Panc1 (cell line): ENCODE measurements around the gene ZNF620. TPM values are rescaled to one million over a fixed set of nuclear protein-coding genes. Genes with fewer than 3 reads are reported as not detected.
"Not testable (repeated sequence)": the region's sequence is repeated elsewhere in the genome, so short reads cannot be mapped to it uniquely, and the experiment has no call there.

Experiments
- ATAC-seq: fragments of 200-7000 bp; cut with Tn5 transposase; 2 replicates; pipeline ENCODE4 v1.9.1; 2020; ENCODE audit warnings: mild to moderate bottlenecking, moderate library complexity
- BruUV-seq: library from RNA; stranded (reverse); fragments of 400-500 nt; replicated peaks from 2 replicates; lab custom pipeline; 2021; lab: Mats Ljungman, UMichigan
- CTCF ChIA-PET: fragments of 300-600 bp; sonication (Branson Sonifier 250); formaldehyde crosslinking; loops from one replicate; lab custom pipeline; 2022; ENCODE audit warnings: antibody characterized with exemption; lab: Charles Lee
- POLR2A ChIA-PET: fragments of 300-600 bp; sonication (Branson Sonifier 250); formaldehyde crosslinking; loops from one replicate; lab custom pipeline; 2022; ENCODE audit warnings: antibody characterized with exemption; lab: Charles Lee
- DNase-seq: peaks from one replicate; pipeline ENCODE4 v3.0.0-alpha.2; 2010; ENCODE audit warnings: low read depth, low spot score
- H3K27ac ChIP-seq: 2 replicates; pipeline ENCODE4 v1.5.1; 2011; ENCODE audit warnings: mild to moderate bottlenecking, low read length, inconsistent platforms
- H3K27me3 ChIP-seq: fragments of 200-500 bp; sonication (Bioruptor generic); 2 replicates; pipeline ENCODE4 v1.6.0; 2014; ENCODE audit warnings: low read length, inconsistent platforms; ENCODE audit not compliant: control insufficient read depth, insufficient read depth
- H3K36me3 ChIP-seq: fragments of 200-500 bp; sonication (Bioruptor generic); 2 replicates; pipeline ENCODE4 v1.5.1; 2014; ENCODE audit warnings: inconsistent platforms, mild to moderate bottlenecking, low read length, moderate library complexity; ENCODE audit not compliant: control insufficient read depth, insufficient read depth
- H3K4me1 ChIP-seq: 2 replicates; pipeline ENCODE4 v1.5.1; 2011; ENCODE audit warnings: inconsistent platforms, mild to moderate bottlenecking, low read length, moderate library complexity; ENCODE audit not compliant: control insufficient read depth, insufficient read depth
- H3K4me3 ChIP-seq, 2 experiments: 2 replicates each; pipeline ENCODE4 v1.5.1; 2011 to 2012; ENCODE audit warnings: low read depth in 2 of 2, low read length in 2 of 2, mild to moderate bottlenecking in 2 of 2, inconsistent platforms in 1 of 2, moderate library complexity in 1 of 2
- H3K9me3 ChIP-seq: fragments of 200-500 bp; sonication (Bioruptor generic); 2 replicates; pipeline ENCODE4 v1.5.1; 2014; ENCODE audit warnings: low read depth, mild to moderate bottlenecking, inconsistent platforms, low read length, moderate library complexity; ENCODE audit not compliant: control insufficient read depth, insufficient read depth
- POLR2AphosphoS5 ChIP-seq: IDR thresholded peaks from 2 replicates; pipeline ENCODE4 v1.6.1; 2012; ENCODE audit warnings: mild to moderate bottlenecking, low read depth, low read length, moderate library complexity
- SIN3A ChIP-seq: IDR thresholded peaks from 2 replicates; pipeline ENCODE4 v1.6.1; 2012; ENCODE audit warnings: low read depth, mild to moderate bottlenecking, low read length, moderate library complexity, borderline replicate concordance; ENCODE audit not compliant: insufficient read depth
- TCF7L2 ChIP-seq: IDR thresholded peaks from 2 replicates; pipeline ENCODE4 v1.6.1; 2011; ENCODE audit warnings: mild to moderate bottlenecking, low read depth, low read length, inconsistent platforms
- in situ Hi-C: cut with HindIII; loops from 2 replicates; pipeline ENCODE4 v1.10.0; 2016; ENCODE audit warnings: low sequenced_read_pairs, low pct_unique_long_range_greater_than_20kb
- intact Hi-C: fragments of 100-400 bp; cut with micrococcal nuclease; formaldehyde crosslinking; loops from one replicate; pipeline ENCODE4 v1.10.0; 2022; ENCODE audit not compliant: unreplicated experiment
- total RNA-seq: library from RNA; stranded (reverse); gene quantifications from one replicate; pipeline ENCODE4 v1.2.1, GENCODE V29; 2021; ENCODE audit not compliant: unreplicated experiment
- TF ChIP-seq, protein P1 (sequence below): fragments of 450-650 bp; IDR thresholded peaks from 2 replicates; pipeline ENCODE4 v1.5.1; 2017; ENCODE audit warnings: mild to moderate bottlenecking
- TF ChIP-seq, protein P2 (sequence below), 2 experiments: IDR thresholded peaks; 2 replicates each; pipeline ENCODE4 v1.6.1; 2011 to 2012; ENCODE audit warnings: low read depth in 2 of 2, control low read depth in 1 of 2, low read length in 1 of 2, mild to moderate bottlenecking in 1 of 2, moderate library complexity in 1 of 2; ENCODE audit not compliant: insufficient read depth in 1 of 2

ZNF620 gene
- total RNA-seq, 1 experiment from 2014 or later, result 1.3 TPM

DNA sequence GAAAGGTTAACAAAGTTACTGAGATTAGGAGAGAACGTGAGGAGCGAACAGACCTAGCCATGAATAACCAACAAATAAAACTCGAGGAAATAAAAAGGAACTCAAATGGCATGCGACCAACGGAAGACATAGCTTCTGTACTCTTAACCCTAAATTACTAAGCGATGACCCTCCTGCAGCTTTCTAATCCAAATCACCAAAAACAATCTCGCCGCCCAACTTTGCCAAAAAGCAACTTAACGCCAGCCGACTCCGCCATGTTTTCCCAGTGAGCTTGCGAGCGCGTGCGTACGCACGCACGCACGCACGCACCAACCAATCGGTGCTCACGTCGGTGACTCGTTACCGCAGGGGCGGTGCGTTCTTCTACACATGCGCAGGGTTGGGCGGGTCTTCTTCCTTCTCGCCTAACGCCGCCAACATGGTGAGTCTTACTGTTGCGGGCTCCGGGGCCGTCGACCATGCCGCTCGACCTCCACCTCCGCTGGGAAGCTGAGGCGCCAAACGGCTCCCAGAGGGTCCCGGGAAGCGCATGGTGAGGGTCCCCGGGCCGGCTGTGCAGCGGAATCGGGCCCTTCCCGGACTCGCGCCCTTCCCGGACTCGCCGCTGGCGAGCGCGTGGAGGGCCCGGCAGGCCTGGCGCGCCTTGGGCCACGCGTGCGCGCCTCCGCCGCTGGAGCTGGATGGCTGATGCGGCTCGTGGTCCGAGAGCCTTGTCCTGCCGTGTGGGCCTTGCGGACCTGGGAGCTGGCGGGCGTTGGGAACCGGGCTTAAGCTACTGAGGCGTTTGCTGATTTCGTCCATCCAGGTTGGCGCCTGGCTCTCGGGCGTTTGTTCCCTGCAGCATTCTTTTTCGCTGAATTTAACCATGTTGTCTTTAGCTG is 48.7 kb upstream of the ZNF620 start, which contains the start of gene RPL14:
Gene RPL14, plus strand, starts transcription at position 400 of the 884 bp plus-strand sequence. Its CDS starts 133 bp downstream, at position 533.
- ChIA-PET POLR2A (interaction anchor here (0.6 kb wide), 1 partner anchor 1333 kb away, joined by 4 read pairs; no protein-coding TSS in a partner anchor), CTCF (no interaction called here)
- Histone ChIP-seq H3K9me3 (no peaks in the 10 kb centered on the region), H3K4me3 (peak within 1 kb of the TSS; percentile 88 to 91), H3K36me3 (peaks cover 23% of the 10 kb centered on the region), H3K4me1 (peaks cover 17% of the 10 kb centered on the region), H3K27ac (peak within 1 kb of the TSS; percentile 89), H3K27me3 (no peaks in the 10 kb centered on the region)
- ATAC-seq, result peak; percentile 89
- in situ Hi-C loops, result no loop called here
- TF ChIP-seq POLR2AphosphoS5, result peak; percentile 97
- TF ChIP-seq, protein P1, sequence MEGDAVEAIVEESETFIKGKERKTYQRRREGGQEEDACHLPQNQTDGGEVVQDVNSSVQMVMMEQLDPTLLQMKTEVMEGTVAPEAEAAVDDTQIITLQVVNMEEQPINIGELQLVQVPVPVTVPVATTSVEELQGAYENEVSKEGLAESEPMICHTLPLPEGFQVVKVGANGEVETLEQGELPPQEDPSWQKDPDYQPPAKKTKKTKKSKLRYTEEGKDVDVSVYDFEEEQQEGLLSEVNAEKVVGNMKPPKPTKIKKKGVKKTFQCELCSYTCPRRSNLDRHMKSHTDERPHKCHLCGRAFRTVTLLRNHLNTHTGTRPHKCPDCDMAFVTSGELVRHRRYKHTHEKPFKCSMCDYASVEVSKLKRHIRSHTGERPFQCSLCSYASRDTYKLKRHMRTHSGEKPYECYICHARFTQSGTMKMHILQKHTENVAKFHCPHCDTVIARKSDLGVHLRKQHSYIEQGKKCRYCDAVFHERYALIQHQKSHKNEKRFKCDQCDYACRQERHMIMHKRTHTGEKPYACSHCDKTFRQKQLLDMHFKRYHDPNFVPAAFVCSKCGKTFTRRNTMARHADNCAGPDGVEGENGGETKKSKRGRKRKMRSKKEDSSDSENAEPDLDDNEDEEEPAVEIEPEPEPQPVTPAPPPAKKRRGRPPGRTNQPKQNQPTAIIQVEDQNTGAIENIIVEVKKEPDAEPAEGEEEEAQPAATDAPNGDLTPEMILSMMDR, result no peak
- TF ChIP-seq TCF7L2, result no peak
- TF ChIP-seq, protein P2, sequence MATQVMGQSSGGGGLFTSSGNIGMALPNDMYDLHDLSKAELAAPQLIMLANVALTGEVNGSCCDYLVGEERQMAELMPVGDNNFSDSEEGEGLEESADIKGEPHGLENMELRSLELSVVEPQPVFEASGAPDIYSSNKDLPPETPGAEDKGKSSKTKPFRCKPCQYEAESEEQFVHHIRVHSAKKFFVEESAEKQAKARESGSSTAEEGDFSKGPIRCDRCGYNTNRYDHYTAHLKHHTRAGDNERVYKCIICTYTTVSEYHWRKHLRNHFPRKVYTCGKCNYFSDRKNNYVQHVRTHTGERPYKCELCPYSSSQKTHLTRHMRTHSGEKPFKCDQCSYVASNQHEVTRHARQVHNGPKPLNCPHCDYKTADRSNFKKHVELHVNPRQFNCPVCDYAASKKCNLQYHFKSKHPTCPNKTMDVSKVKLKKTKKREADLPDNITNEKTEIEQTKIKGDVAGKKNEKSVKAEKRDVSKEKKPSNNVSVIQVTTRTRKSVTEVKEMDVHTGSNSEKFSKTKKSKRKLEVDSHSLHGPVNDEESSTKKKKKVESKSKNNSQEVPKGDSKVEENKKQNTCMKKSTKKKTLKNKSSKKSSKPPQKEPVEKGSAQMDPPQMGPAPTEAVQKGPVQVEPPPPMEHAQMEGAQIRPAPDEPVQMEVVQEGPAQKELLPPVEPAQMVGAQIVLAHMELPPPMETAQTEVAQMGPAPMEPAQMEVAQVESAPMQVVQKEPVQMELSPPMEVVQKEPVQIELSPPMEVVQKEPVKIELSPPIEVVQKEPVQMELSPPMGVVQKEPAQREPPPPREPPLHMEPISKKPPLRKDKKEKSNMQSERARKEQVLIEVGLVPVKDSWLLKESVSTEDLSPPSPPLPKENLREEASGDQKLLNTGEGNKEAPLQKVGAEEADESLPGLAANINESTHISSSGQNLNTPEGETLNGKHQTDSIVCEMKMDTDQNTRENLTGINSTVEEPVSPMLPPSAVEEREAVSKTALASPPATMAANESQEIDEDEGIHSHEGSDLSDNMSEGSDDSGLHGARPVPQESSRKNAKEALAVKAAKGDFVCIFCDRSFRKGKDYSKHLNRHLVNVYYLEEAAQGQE (IDR thresholded peaks at IDR 0.05; ENCODE audit: insufficient read depth in 1 of 2, low read depth in 2 of 2, low read length in 1 of 2), result no peak
- no peak for TF ChIP-seq SIN3A
- intact Hi-C loops, result no loop called here
- no TSS peak for BruUV-seq
- peak; percentile 72 for DNase-seq

GRCh38 chr3:40458473-40458872 is 47.4 kb upstream of the ZNF620 start:
- TF ChIP-seq SIN3A (no peak), POLR2AphosphoS5 (no peak), TCF7L2 (no peak)
- TF ChIP-seq, protein P2 (IDR thresholded peaks at IDR 0.05; ENCODE audit: insufficient read depth in 1 of 2, low read depth in 2 of 2, low read length in 1 of 2), result no peak
- TF ChIP-seq, protein P1, result no peak
- in situ Hi-C loops, result no loop called here
- DNase-seq, result no peak
- ChIA-PET POLR2A (interaction anchor here (0.6 kb wide), 1 partner anchor 47 kb away, joined by 3 read pairs; the partner anchor contains the start of gene ZNF620), CTCF (no interaction called here)
- peak overlapping the region; percentile 88 to 91 for H3K4me3 ChIP-seq
- peak overlapping the region; percentile 89 for H3K27ac ChIP-seq
- peaks cover 15% of the 10 kb centered on the region for H3K4me1 ChIP-seq
- peaks cover 28% of the 10 kb centered on the region for H3K36me3 ChIP-seq
- no peak for ATAC-seq
- BruUV-seq, result TSS peak; percentile 56
- no peaks in the 10 kb centered on the region for H3K9me3 ChIP-seq
- no peaks in the 10 kb centered on the region for H3K27me3 ChIP-seq
- intact Hi-C loops, result no loop called here

DNA sequence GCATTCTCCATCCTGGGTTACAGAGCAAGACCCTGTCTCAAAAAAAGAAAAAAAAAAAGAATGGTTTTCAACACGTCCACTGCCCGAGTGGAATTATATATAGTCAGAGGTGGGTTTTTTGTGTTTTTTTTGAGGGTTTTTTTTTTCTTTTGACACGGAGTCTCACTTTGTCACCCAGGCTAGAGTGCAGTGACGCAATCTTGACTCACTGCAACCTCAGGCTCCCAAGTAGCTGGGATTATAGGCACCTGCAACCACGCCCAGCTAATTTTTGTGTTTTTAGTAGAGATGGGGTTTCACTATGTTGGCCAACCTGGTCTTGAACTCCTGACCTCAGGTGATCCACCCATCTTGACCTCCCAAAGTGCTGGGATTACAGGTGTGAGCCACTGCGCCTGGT is 45.4 kb upstream of the ZNF620 start:
- H3K9me3 ChIP-seq, H3K4me1 ChIP-seq, H3K4me3 ChIP-seq, CTCF ChIA-PET, DNase-seq, BruUV-seq, H3K27ac ChIP-seq, intact Hi-C loops, H3K27me3 ChIP-seq, in situ Hi-C loops, ATAC-seq: not testable (repeated sequence)
- POLR2A ChIA-PET, result interaction anchor here (0.7 kb wide), 1 partner anchor 247 kb away, joined by 3 read pairs; no protein-coding TSS in a partner anchor
- H3K36me3 ChIP-seq, result peaks cover 30% of the 10 kb centered on the region
